Stimulated activated CD8-positive, alpha-beta memory T cell treated with anti-CD3 and anti-CD28 coated beads, Interleukin-7, amount 100 ng/mL, for 1 hour (primary cell): ENCODE measurements around the gene C16orf89.

Source experiments
- DNase-seq, 2 donors: peaks; one replicate each; pipeline ENCODE4 v3.0.0-alpha.2; 2020; ENCODE audit warnings: low read depth in 2 of 2

Gene C16orf89

DNA sequence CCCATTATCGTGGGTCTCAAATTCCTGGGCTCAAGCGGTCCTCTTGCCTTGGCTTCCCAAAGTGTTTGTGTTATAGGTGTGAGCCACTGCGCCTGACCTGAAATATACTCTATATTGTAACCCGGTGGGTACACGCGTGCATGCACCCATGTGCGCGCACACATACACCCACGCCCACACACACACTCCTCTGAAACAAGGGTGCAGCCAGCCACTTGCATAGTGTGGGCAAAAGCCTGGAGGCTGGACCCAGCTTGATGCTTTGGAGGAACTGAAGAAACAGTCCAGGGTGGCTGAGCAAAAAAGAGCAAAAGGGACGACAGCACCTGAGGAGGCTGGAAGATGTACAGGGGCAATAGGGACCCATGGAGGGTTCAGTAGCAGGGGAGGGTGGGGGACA lies 61.9 kb downstream of the C16orf89 start:
- no peak for DNase-seq

DNA sequence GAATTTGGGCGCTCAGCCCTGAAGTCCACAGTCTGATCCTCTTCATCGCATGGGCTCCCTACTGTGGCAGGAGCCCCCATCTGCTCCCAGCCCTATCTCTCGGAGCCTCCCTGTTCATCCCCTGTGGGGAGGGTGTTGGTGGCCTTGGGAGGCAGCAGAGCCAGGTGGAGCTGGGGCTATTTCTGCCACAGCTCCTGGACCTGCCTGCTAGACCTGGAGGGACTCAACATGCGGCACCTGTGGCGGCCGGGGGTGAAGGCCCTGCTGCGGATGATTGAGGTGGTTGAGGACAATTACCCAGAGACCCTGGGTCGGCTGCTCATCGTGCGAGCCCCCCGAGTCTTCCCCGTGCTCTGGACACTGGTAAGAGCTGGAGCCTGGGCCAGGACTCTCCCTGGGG lies 62.5 kb downstream of the C16orf89 start:
- DNase-seq = no peak

DNA sequence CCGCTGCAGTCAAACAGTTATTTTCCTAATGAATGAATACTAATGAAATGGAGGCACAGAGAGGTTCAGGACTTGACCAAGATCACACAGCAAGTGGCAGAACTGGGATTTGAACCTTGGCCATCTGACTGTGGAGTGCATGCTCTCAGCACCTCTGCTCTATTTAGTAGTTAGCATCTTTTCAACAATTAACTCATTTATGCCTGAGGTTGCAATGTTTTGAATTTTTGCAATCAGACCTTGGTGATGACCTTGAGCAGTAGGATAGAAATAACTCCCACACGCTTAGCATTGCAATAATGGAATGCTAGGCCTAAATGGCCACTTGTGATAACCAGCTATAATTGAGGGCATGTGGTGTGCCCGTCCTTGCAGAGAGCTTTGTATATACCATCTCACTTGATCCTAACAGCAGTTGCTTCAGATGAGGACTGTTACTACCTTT lies 63.0 kb downstream of the C16orf89 start:
- no peak for DNase-seq

DNA sequence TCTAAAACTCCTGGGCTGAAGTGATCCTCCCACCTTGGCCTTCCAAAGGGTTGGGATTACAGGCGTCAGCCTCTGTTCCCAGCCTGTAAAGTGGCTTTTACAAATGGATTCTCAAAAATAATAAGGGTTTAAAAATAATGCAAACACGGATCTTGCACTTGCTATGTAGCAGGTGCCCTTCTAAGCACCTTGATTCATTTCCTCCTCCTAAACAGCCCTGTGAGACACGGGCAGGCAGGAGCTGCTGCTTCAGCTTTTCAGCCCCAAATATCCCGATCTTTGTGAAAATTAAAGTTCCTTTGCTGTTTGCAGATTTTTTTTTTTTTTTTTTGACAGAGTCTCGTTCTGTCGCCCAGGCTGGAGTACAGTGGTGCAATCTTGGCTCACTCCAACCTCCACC lies 63.8 kb downstream of the C16orf89 start:
- DNase-seq = no peak

DNA sequence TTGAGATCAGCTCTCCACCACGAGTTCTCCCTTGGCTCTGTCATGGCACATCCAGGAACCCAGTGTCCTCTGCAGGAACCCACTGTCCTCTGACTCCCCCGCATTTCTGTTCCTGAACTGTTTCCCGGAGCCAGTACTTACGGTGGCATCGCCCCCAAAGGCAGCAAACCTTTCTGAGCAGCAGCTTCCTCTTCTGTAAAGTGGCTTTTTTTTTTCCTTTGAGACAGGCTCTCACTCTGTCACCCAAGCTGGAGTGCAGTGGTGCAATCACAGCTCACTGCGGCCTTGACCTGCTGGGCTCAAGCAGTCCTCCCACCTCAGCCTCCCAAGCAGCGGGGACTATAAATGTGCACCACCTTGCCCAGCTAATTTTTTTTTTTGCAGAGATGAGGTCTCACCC lies 64.2 kb downstream of the C16orf89 start:
- DNase-seq = no peak

DNA sequence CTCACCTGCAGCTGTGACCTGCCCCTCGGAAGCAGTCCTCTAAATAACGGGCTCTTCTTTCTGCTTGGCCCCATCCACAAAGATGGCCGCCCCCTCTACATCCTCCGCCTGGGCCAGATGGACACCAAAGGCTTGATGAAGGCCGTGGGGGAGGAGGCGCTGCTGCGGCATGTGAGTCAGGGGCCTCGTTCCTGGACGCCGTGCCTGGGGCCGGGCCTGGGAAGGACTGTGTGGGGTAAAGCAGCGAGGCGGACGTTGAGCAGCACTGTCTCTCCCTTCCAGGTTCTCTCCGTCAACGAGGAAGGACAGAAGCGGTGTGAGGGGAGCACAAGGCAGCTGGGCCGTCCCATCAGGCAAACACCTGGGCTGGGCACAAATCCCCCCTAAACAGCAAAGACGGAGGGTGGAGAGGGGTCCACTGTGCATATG lies 65.2 kb downstream of the C16orf89 start:
- DNase-seq = no peak

DNA sequence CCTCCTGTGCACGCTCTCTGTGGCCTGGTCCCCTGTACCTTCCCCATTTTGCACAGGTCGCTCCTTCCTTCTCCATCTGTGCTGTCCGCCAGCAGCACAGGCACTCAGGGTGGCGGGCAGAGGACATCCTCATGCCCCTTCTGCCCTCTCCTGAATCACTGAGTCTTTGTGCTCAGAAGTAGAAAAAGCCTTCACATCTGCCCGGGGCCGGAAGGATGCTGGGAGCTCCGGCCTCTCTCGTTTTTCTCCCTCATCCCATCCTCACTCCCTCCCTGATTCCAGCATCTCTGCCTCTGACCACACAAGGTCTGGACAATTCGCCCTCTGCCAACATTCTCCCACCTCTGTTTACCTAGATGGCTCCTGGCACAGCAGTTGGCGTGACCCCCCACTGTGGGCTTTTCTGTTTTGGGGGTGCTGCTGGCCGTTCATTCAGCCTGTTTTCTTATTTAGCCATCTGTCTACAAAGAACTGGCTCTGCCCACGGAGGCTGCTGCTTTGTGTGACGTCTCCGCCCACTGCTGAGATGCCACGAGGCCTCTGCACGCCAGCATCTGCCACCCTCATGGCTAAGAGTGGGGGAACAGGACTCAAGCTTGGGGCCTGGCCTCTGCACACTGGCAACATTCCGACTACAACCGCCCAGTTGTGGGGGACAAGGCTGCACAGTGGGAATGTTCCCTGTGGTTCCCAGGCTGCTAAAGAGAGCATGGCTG lies 70.9 kb downstream of the C16orf89 start:
- DNase-seq = no peak
